IPS DF 4.7 (cell line): ENCODE data around the gene CFAP70.

Source experiments
- DNase-seq: peaks from one replicate; pipeline ENCODE4 v3.0.0-alpha.2; 2013; ENCODE audit warnings: low spot score; ENCODE audit errors: extremely low read depth

Gene CFAP70

DNA sequence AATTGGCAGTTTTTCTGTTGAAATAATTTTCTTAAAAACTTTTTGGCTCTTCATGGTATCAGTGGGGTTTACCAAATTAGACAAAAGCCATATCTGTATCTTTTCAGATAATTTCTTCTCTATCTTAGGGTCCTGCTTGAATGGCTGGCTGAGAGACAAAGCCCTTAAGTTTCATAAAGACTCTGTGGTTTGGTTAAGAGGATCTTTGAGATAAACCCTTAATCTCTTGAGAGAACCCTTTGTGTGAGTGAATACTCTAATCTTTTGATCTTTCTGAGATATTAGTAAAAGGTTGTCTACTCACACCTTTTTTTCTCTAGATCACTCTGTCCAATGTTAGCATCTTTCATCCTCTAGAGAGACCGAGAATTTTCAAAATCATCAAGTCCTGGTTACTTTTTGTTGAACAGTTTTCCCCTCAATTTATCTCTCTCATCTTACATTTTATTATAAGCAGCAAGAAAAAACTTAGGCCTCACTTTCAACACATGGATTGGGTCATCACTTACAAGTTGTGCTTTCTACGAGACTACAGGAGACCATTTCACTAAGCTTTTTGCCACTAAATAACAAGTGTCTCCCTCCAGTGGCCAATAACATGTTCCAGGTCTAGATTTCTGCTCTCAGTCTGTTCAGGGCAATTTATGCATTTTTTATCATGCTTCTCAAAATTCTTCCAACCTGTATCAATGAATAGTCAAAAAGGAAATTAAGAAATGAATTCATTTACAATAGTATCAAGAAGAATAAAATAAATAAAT is 140.1 kb downstream of the CFAP70 start:
- no peak for DNase-seq

DNA sequence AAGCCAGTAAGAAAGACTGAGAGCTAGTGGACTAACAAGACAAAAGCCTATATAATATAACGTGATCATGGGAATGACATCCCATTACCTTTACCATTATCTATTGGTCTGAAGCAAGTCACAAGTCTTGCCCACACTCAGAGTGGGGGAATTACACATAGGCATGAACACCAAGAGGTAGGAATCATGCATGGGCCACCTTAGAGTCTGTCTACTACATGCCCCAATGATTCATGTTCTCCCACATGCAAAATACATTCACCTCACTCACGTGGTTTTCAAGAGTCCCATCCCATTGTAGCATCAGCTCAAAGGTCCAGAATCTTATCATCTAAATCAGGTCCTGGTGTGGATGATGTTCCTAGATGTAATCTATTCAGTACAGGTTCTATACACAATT is 141.0 kb downstream of the CFAP70 start:
- no peak for DNase-seq

DNA sequence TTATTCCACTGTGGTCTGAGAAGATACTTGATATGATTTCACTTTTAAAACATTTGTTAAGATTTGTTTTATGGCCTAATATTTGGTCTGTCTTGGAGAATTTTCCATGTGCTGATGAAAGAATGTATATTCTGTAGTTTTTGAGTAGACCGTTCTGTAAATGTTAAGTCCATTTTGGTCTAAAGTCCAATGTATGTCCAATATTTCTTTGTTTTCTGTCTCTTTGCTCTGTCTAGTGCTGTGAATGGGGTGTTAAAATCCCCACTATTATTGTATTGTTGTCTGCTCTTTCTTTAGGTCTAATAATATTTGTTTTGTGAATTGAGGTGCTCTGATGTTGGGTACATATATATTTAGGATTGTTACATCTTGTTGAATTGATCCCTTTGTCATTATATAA is 142.9 kb downstream of the CFAP70 start:
- no peak for DNase-seq

DNA sequence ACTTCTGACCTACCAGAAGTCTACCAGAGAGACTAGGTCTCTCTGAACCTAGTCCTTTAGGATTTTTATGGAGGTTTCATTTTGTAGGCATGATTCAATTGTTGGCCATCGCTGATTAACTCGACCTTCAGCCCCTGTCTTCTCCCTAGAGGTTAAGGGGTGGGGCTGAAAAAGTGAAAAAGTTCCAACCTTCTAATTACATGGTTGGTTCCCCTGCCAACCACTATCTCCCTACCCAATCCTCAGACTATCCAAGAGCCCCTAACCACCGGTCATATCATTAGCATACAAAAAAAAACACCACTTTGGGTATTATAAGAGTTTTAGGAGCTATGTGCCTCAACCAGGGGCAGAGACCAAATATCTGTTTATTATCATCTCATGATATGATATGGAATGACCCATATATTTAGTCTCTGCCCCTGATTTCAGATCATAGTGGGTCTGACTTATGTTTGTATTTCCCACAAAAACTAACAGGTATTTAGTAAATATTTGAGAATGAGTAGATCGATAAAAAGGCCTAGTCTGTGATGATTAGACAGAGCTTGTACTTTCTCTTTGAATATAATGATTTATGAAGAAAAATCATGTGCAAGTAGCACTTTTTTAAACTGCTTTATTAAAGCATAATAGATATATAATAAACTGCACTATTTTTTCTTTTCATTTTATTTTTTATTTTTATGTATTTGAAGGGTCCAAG is 147.4 kb downstream of the CFAP70 start:
- DNase-seq: no peak

DNA sequence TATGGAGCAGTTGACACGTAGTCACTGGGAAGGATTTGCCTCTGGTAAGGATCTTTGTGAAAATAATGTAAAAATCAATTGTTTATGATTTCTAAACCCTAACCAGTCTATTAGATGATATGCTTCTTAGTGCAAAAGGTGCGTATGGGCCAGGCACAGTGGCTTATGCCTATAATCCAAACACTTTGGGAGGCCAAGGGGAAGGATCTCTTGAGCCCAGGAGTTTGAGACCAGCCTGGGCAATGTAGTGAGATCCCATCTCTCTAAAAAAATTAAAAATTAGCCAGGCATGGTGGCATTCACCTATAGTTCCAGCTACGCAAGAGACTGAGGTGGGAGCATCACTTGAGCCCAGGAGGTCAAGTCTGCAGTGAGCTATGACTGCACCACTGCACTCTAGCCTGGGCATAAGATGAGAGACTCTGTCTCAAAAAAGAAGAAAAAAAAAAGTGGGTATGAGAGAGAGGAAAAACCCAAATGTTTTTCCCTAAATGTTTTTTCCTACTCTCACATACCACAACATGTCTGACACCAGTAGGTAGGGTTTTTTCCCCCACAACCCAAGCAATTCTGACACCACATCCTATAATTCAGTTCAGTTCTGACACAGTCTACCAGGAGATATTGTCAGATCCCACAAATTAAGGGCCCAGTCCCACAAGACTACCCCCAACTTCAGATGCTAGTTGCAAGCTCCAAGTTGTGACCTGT is 148.1 kb downstream of the CFAP70 start:
- DNase-seq: no peak

DNA sequence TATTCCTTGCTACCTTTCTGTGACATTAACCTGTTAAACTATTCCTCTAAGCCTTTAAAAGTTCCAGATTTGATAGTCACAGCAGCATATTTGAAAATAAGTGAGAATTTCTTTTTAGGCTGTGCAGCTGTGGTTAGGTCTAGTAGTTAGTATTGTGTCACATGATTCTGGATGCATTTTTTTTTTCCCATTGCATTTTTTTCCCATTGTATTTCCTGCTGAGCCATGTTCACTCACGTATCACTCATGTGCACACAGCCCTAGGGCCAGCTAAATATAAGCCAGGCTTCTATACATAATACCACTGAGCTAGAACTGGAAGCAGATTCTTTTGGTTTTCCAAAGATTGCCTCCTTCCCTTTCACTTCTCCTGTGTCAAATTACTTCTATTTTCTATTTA is 149.0 kb downstream of the CFAP70 start:
- DNase-seq: no peak

DNA sequence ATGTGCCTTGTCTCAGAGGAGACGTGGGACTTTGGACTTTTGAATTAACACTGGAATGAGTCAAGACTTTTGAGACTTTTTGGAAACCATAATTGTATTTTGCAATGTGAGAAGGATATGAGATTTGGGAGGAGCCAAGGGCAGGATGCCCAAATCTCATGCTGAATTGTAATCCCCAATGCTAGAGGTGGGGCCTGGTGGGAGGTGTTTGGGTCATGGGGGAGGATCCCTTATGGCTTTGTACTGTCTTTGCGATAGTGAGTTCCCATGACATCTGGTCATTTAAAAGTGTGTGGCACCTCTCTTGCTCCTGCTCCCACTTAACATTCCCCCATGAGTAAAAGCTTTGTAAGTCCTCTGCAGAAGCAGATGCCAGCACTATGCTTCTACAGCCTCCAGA is 150.8 kb downstream of the CFAP70 start:
- DNase-seq: no peak

DNA sequence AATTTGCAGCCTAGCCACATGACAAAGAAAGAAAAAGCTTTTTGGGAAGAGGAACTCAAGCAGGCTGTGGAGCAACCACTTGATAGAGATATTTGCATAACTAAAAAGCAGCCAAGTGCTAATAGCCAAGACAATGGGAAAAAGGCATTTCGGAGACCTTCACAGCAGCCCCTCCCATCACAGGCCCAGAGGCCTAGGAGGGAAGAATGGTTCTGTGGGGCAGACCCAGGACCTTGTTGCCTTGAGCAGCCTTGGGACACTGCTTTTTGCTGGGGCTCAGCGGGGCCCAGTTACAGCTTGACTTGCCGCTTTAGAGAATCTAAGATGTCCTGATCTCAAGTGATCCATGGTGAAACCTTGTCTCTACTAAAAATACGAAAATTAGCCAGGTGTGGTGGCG is 152.3 kb downstream of the CFAP70 start:
- no peak for DNase-seq

DNA sequence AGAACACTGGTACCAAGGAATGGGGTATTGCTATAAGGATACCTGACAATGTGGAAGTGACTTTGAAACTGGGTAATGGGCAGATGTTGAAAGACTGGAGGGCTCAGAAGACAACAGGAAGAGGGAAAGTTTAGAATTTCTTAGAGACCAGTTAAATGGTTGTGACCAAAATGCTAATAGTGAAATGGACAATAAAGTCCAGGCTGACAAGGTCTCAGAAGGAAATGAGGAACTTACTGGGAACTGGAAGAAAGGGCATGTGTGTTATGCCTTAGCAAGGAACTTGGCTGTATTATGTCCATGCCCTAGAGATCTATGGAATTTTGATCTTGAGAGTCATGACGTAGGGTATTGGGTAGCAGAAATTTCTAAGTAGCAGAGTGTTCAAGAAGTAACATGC is 152.8 kb downstream of the CFAP70 start:
- no peak for DNase-seq

DNA sequence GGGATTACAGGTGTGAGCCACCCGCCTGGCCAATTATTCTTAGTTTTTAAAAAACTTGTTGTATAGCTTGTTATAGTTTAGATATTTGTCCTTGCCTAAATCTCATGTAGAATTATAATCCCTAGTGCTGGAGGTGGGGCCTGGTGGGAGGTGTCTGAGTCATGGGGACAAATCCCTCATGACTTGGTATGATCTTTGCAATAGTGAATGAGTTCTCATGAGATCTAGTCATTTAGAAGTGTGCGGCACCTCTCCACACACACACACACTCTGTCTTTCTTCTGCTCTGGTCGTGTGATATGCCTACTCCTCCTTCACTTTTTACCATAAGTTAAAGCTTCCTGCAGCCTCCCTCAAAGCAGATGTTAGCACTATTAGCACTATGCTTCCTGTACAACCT is 153.6 kb downstream of the CFAP70 start:
- DNase-seq: no peak
